HL-60 (cell line): ENCODE data around the gene BLOC1S5.

Experiments
- DNase-seq, 2 experiments: peaks; one replicate each; pipeline ENCODE4 v3.0.0-alpha.2; 2010 to 2020; ENCODE audit warnings: low read depth in 1 of 2, low spot score in 1 of 2
- H3K27ac ChIP-seq: fragments of 250-450 bp; sonication (Bioruptor Pico); replicated peaks from 2 replicates; pipeline ENCODE4 v1.5.1; 2020; ENCODE audit warnings: mild to moderate bottlenecking, moderate library complexity
- H3K27me3 ChIP-seq: fragments of 250-450 bp; sonication (Bioruptor Pico); 2 replicates; pipeline ENCODE4 v1.5.1; 2021; ENCODE audit warnings: mild to moderate bottlenecking, moderate library complexity; ENCODE audit not compliant: insufficient read depth, poor library complexity, severe bottlenecking
- H3K4me3 ChIP-seq: replicated peaks from 2 replicates; pipeline ENCODE4 v1.5.1; 2011; ENCODE audit warnings: mild to moderate bottlenecking, control low read depth, low read length; ENCODE audit not compliant: insufficient read depth
- CTCF ChIP-seq: IDR thresholded peaks from one replicate; pipeline ENCODE4 v1.5.1; 2011; ENCODE audit warnings: low read length, control low read depth, inconsistent platforms; ENCODE audit not compliant: insufficient read depth
- GABPA ChIP-seq: IDR thresholded peaks from 2 replicates; pipeline ENCODE4 v1.6.1; 2012; ENCODE audit warnings: low read depth
- POLR2AphosphoS5 ChIP-seq: IDR thresholded peaks from 2 replicates; pipeline ENCODE4 v1.6.1; 2012; ENCODE audit warnings: low read depth
- SPI1 ChIP-seq: IDR thresholded peaks from 2 replicates; pipeline ENCODE4 v1.6.1; 2012; ENCODE audit warnings: low read depth, mild to moderate bottlenecking, borderline replicate concordance
- TF ChIP-seq, protein P1 (sequence below): IDR thresholded peaks from 2 replicates; pipeline ENCODE4 v1.6.1; 2012; ENCODE audit warnings: low read depth; ENCODE audit not compliant: insufficient replicate concordance

BLOC1S5 gene

DNA sequence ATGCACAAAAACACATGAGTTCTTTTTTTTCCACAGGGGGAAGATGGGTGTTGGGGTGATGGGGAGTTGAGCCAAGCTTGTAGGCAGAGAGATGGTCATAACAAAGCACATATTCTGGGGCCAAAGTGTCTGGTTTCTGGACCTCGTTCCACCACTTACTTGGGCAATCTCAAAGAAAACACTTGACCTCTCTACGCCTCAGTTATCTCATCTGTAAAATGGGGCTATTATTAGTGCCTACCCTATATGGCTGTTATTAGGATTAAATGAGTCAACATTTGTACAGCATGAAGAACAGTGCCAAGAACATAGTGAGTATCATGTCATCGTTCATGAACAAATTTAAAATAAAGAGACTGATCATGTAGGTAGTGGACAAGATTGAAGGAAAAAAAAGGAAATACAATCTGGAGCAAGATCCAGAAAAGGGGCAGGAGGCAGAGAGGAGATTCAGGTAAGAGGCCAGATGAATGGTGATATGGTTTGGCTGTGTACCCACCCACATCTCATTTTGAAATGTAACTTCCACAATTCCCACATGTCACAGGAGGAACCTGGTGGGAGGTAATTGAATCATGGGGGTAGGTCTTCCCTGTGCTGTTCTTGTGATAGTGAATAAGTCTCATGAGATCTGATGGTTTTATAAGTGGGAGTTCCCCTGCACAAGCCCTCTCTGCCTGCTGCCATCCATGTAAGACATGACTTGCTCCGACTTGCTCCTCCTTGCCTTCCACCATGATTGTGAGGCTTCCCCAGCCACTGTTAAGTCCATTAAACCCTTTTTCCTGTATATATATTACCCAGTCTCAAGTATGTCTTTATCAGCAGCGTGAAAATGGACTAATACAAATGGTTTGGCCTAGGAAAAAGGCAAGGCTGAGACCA lies 23.9 kb upstream of the BLOC1S5 start:
- no peak for TF ChIP-seq GABPA
- TF ChIP-seq SPI1 = no peak
- TF ChIP-seq POLR2AphosphoS5 = no peak
- TF ChIP-seq CTCF = no peak
- TF ChIP-seq, protein P1, sequence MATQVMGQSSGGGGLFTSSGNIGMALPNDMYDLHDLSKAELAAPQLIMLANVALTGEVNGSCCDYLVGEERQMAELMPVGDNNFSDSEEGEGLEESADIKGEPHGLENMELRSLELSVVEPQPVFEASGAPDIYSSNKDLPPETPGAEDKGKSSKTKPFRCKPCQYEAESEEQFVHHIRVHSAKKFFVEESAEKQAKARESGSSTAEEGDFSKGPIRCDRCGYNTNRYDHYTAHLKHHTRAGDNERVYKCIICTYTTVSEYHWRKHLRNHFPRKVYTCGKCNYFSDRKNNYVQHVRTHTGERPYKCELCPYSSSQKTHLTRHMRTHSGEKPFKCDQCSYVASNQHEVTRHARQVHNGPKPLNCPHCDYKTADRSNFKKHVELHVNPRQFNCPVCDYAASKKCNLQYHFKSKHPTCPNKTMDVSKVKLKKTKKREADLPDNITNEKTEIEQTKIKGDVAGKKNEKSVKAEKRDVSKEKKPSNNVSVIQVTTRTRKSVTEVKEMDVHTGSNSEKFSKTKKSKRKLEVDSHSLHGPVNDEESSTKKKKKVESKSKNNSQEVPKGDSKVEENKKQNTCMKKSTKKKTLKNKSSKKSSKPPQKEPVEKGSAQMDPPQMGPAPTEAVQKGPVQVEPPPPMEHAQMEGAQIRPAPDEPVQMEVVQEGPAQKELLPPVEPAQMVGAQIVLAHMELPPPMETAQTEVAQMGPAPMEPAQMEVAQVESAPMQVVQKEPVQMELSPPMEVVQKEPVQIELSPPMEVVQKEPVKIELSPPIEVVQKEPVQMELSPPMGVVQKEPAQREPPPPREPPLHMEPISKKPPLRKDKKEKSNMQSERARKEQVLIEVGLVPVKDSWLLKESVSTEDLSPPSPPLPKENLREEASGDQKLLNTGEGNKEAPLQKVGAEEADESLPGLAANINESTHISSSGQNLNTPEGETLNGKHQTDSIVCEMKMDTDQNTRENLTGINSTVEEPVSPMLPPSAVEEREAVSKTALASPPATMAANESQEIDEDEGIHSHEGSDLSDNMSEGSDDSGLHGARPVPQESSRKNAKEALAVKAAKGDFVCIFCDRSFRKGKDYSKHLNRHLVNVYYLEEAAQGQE = no peak
- DNase-seq = no peak
- Histone ChIP-seq H3K27ac (no peak overlapping the region), H3K27me3 (no peaks in the 10 kb centered on the region), H3K4me3 (no peak overlapping the region)

DNA sequence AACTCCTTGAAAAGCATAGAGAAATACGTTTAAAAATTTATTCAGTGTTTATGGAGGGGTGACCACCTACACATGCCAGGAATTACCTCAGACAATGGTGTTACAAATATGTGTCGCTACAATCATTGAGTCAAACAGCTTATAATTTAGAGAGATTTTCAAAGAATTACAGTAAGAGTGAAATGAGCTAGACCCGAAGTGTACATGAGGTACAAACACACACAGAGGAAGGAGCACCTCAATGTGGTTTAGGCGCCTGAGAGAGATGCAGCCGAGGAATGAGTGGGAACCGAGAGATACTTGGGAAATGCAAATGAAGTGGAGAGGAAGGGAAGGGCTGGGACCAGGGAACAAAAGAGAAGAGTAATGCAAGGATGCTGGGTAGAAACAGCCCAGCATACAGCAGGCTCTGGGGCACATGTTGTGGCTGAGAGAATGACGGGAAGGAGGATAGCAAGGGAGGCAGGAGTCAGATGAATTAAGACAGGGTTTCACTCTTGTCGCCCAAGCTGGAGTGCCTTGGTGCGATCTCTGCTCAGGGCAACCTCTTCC lies 22.6 kb upstream of the BLOC1S5 start:
- no peak for DNase-seq
- Histone ChIP-seq H3K27ac (no peak overlapping the region), H3K4me3 (no peak overlapping the region), H3K27me3 (no peaks in the 10 kb centered on the region)
- TF ChIP-seq POLR2AphosphoS5 (no peak), CTCF (no peak), SPI1 (no peak), GABPA (no peak)
- TF ChIP-seq, protein P1 = no peak

- no peak for TF ChIP-seq POLR2AphosphoS5
- no peak for TF ChIP-seq GABPA
- TF ChIP-seq SPI1 = no peak
- no peak for TF ChIP-seq CTCF
- TF ChIP-seq, protein P1 = no peak
- peak; percentile 40 to 47 for DNase-seq
- H3K27ac ChIP-seq = no peak overlapping the region
- no peaks in the 10 kb centered on the region for H3K27me3 ChIP-seq
- H3K4me3 ChIP-seq = no peak overlapping the region
These were observed 20.9 kb upstream of the BLOC1S5 start for GRCh38 chr6:8085053-8085511.
